Testis (tissue), 2 donors: ENCODE results near the gene TBCD.

Source experiments
- CTCF ChIP-seq, 3 experiments: fragments of 450-650 bp in 2 of 3; fragments of 200-600 bp in 1 of 3; sonication (generic) in 1 of 3; IDR thresholded peaks; one replicate each; pipeline ENCODE4 v1.5.1; 2016 to 2019; ENCODE audit warnings: antibody characterized with exemption in 3 of 3, mild to moderate bottlenecking in 2 of 3, moderate library complexity in 1 of 3
- POLR2A ChIP-seq: fragments of 450-650 bp; IDR thresholded peaks from one replicate; pipeline ENCODE4 v1.6.1; 2017; ENCODE audit warnings: antibody characterized with exemption, mild to moderate bottlenecking, moderate library complexity

GRCh38 chr17:82780195-82780594 is 28.3 kb downstream of the TBCD start:
- no peak for TF ChIP-seq CTCF (IDR thresholded peaks at IDR 0.05)
- TF ChIP-seq POLR2A = no peak
